Uterus (tissue), 4 donors: Measurements from ENCODE around the gene SHC2. TPM values are rescaled to one million over a fixed set of nuclear protein-coding genes. Genes with fewer than 3 reads are reported as not detected.

ENCODE experiments used
- DNase-seq, 2 donors: peaks; one replicate each; pipeline ENCODE4 v3.0.0-alpha.2; 2019 to 2020
- H3K27ac ChIP-seq, 2 donors: fragments of 200-600 bp; sonication (generic); 1 replicate in 1 of 2; 2 replicates in 1 of 2; pipeline ENCODE4 v1.5.1; 2016 to 2018
- H3K27me3 ChIP-seq, 2 donors: fragments of 200-600 bp; sonication (generic); one replicate each; pipeline ENCODE4 v1.5.1; 2018 to 2019; ENCODE audit warnings: control low read depth in 1 of 2
- H3K36me3 ChIP-seq, 2 donors: fragments of 200-600 bp; sonication (generic); one replicate each; pipeline ENCODE4 v1.5.1; 2019; ENCODE audit warnings: control low read depth in 1 of 2
- H3K4me1 ChIP-seq, 2 donors: fragments of 200-600 bp; sonication (generic); one replicate each; pipeline ENCODE4 v1.5.1; 2018 to 2019; ENCODE audit warnings: control low read depth in 1 of 2
- H3K4me3 ChIP-seq, 2 donors: fragments of 200-600 bp; sonication (generic); 1 replicate in 1 of 2; 2 replicates in 1 of 2; pipeline ENCODE4 v1.5.1; 2018 to 2019; ENCODE audit warnings: mild to moderate bottlenecking in 1 of 2
- H3K9me3 ChIP-seq, 2 donors: fragments of 200-600 bp; sonication (generic); one replicate each; pipeline ENCODE4 v1.5.1; 2019; ENCODE audit warnings: control low read depth in 1 of 2
- CTCF ChIP-seq, 4 experiments: fragments of 200-600 bp in 2 of 4; fragments of 450-650 bp in 2 of 4; sonication (generic) in 2 of 4; IDR thresholded peaks; one replicate each; pipeline ENCODE4 v1.5.1; 2016 to 2019; ENCODE audit warnings: antibody characterized with exemption in 4 of 4, mild to moderate bottlenecking in 2 of 4, moderate library complexity in 1 of 4
- POLR2A ChIP-seq, 2 donors: fragments of 450-650 bp; IDR thresholded peaks; one replicate each; pipeline ENCODE4 v1.6.1; 2016; ENCODE audit warnings: antibody characterized with exemption in 2 of 2, mild to moderate bottlenecking in 1 of 2, moderate library complexity in 1 of 2
- intact Hi-C: fragments of 100-400 bp; cut with DNase I; formaldehyde crosslinking; loops from one replicate; pipeline ENCODE4 v1.15.1; 2023; ENCODE audit warnings: low total_unique reads
- total RNA-seq, 4 donors: library from RNA; depleted of rRNA in 3 of 4; stranded (reverse); fragments of >200 nt in 3 of 4; gene quantifications; one replicate each; pipeline versions ENCODE4 v1.1.0 to v1.2.4, GENCODE V29; 2014 to 2023
- donor health status: DM: yes; HTN: yes; CAD: no.

SHC2 gene
- total RNA-seq, 4 donors from 2014 or later = 2.9 to 43.6 (median 8.4) TPM

GRCh38 chr19:449916-450315 is 10.9 kb downstream of the SHC2 start:
- intact Hi-C loops = no loop called here
- no peaks in the 10 kb centered on the region for H3K27me3 ChIP-seq
- H3K36me3 ChIP-seq = no peaks in the 10 kb centered on the region
- TF ChIP-seq POLR2A (IDR thresholded peaks at IDR 0.05) = no peak
- no peak for TF ChIP-seq CTCF (IDR thresholded peaks at IDR 0.05)
- H3K4me1 ChIP-seq = no peaks in the 10 kb centered on the region
- no peaks in the 10 kb centered on the region for H3K9me3 ChIP-seq
- H3K27ac ChIP-seq = no peak overlapping the region
- DNase-seq = no peak
- H3K4me3 ChIP-seq = no peak overlapping the region

- Histone ChIP-seq H3K36me3 (no peaks in the 10 kb centered on the region), H3K4me1 (no peaks in the 10 kb centered on the region), H3K27ac (peak overlapping the region; percentile 52 to 59), H3K27me3 (no peaks in the 10 kb centered on the region), H3K9me3 (no peaks in the 10 kb centered on the region), H3K4me3 (no peak overlapping the region)
- DNase-seq = peak; percentile 51 to 72
- TF ChIP-seq CTCF (IDR thresholded peaks at IDR 0.05) (no peak), POLR2A (IDR thresholded peaks at IDR 0.05) (no peak)
- intact Hi-C loops = no loop called here
These were observed 12.8 kb downstream of the SHC2 start for GRCh38 chr19:447816-448560.

GRCh38 chr19:447064-447426 is 13.8 kb downstream of the SHC2 start:
- H3K27ac ChIP-seq = no peak overlapping the region
- no peak for DNase-seq
- H3K4me1 ChIP-seq = no peaks in the 10 kb centered on the region
- H3K9me3 ChIP-seq = no peaks in the 10 kb centered on the region
- no peak overlapping the region for H3K4me3 ChIP-seq
- TF ChIP-seq CTCF (IDR thresholded peaks at IDR 0.05) (no peak), POLR2A (IDR thresholded peaks at IDR 0.05) (no peak)
- H3K36me3 ChIP-seq = no peaks in the 10 kb centered on the region
- no peaks in the 10 kb centered on the region for H3K27me3 ChIP-seq
- intact Hi-C loops = no loop called here

- TF ChIP-seq CTCF (IDR thresholded peaks at IDR 0.05) = no peak
- no peak for TF ChIP-seq POLR2A (IDR thresholded peaks at IDR 0.05)
- DNase-seq = no peak
These were observed 16.1 kb downstream of the SHC2 start for GRCh38 chr19:444677-445210.

GRCh38 chr19:443005-443404 is 17.8 kb downstream of the SHC2 start:
- Histone ChIP-seq H3K27me3 (no peaks in the 10 kb centered on the region), H3K9me3 (no peaks in the 10 kb centered on the region), H3K4me1 (no peaks in the 10 kb centered on the region), H3K27ac (no peak overlapping the region), H3K4me3 (no peak overlapping the region), H3K36me3 (no peaks in the 10 kb centered on the region)
- TF ChIP-seq CTCF (IDR thresholded peaks at IDR 0.05) = no peak
- no peak for TF ChIP-seq POLR2A (IDR thresholded peaks at IDR 0.05)
- DNase-seq = no peak
- intact Hi-C loops = no loop called here

More at GRCh38 chr19:444677-445210, 16.1 kb downstream of the SHC2 start:
- H3K36me3 ChIP-seq = no peaks in the 10 kb centered on the region
- intact Hi-C loops = no loop called here
- H3K4me3 ChIP-seq = no peak overlapping the region
- H3K9me3 ChIP-seq = no peaks in the 10 kb centered on the region
- H3K27me3 ChIP-seq = no peaks in the 10 kb centered on the region
- H3K4me1 ChIP-seq = no peaks in the 10 kb centered on the region
- no peak overlapping the region for H3K27ac ChIP-seq
